Pericardium fibroblast (primary cell): ENCODE measurements around the gene RAB35. TPM values are rescaled to one million over a fixed set of nuclear protein-coding genes. Genes with fewer than 3 reads are reported as not detected.

Experiments used
- total RNA-seq: library from RNA; depleted of rRNA; stranded (reverse); fragments of >200 nt; gene quantifications from 2 replicates; pipeline ENCODE4 v1.2.3, GENCODE V29; 2015

RAB35 gene
- 25.4 and 28.8 TPM in 2 replicates for total RNA-seq

GRCh38 chr12:120116441-120116791 lies at the start of gene RAB35:
Gene RAB35, minus strand, starts transcription at chr12:120116753. Its CDS starts 103 bp downstream, at chr12:120116650.

Other genes with a start within 250 kb of the RAB35 start
- 1.1 and 1.5 TPM in 2 replicates for gene CIT, start 239.4 kb downstream of the RAB35 start, total RNA-seq
- 0.09 and 0.35 TPM in 2 replicates for gene BICDL1, start 127.5 kb downstream of the RAB35 start, total RNA-seq
- 42.9 and 49.6 TPM in 2 replicates for gene GCN1, start 78.0 kb upstream of the RAB35 start, total RNA-seq
- 6,880 and 9,847 TPM in 2 replicates for gene RPLP0, start 84.4 kb upstream of the RAB35 start, total RNA-seq
- 85.3 and 113 TPM in 2 replicates for gene PXN, start 149.0 kb upstream of the RAB35 start, total RNA-seq
- under 0.01 TPM in 2 replicates for gene RNU4-2, start 175.2 kb upstream of the RAB35 start, total RNA-seq
- gene RNU4-1, start 176.5 kb upstream of the RAB35 start, total RNA-seq, result under 0.01 TPM in 2 replicates
- 0.35 and 2.0 TPM in 2 replicates for gene SIRT4, start 185.6 kb upstream of the RAB35 start, total RNA-seq
- gene PLA2G1B, start 211.0 kb upstream of the RAB35 start, total RNA-seq, result not detected in 2 replicates